B cell (primary cell): ENCODE results near the gene ELMO1. TPM values are rescaled to one million over a fixed set of nuclear protein-coding genes. Genes with fewer than 3 reads are reported as not detected.

Experiments used
- ATAC-seq: fragments of 200-7000 bp; cut with Tn5 transposase; one replicate; pipeline ENCODE4 v1.10.0; 2021; ENCODE audit warnings: low read depth, mild to moderate bottlenecking, moderate number of reproducible peaks, moderate library complexity
- CTCF ChIA-PET: fragments of 350-600 bp; sonication (Branson Sonifier 250); formaldehyde crosslinking; loops from one replicate; lab custom pipeline; 2021; ENCODE audit warnings: antibody characterized with exemption, inconsistent platforms; lab: Charles Lee
- POLR2A ChIA-PET: fragments of 350-600 bp; sonication (Branson Sonifier 250); formaldehyde crosslinking; loops from one replicate; lab custom pipeline; 2021; ENCODE audit warnings: antibody characterized with exemption; lab: Charles Lee
- DNase-seq: peaks from one replicate; pipeline ENCODE4 v3.0.0; 2013
- H2AFZ ChIP-seq: 2 replicates; pipeline ENCODE4 v1.6.1; 2012; ENCODE audit warnings: mild to moderate bottlenecking, low read depth, low read length; ENCODE audit not compliant: insufficient read depth, poor library complexity, severe bottlenecking
- H3K27ac ChIP-seq, 2 donors: 1 replicate in 1 of 2; 2 replicates in 1 of 2; pipeline ENCODE4 v1.5.1; 2012 to 2013; ENCODE audit warnings: low read length in 2 of 2, mild to moderate bottlenecking in 2 of 2, moderate library complexity in 1 of 2
- H3K27me3 ChIP-seq, 4 experiments: fragments of 200-600 bp in 1 of 4; sonication (generic) in 1 of 4; replicated peaks in 1 of 4; 1 replicate in 2 of 4; 2 replicates in 2 of 4; pipeline versions ENCODE4 v1.6.1 to v1.7.0; 2013 to 2016; ENCODE audit warnings: low read length in 3 of 4, mild to moderate bottlenecking in 2 of 4, mixed read lengths in 1 of 4, moderate library complexity in 1 of 4; ENCODE audit not compliant: insufficient read depth in 4 of 4, control insufficient read depth in 3 of 4; ENCODE audit errors: control extremely low read depth in 1 of 4
- H3K36me3 ChIP-seq, 2 experiments: replicated peaks in 1 of 2; 1 replicate in 1 of 2; 2 replicates in 1 of 2; pipeline versions ENCODE4 v1.6.1 to v1.7.1; 2013; ENCODE audit warnings: low read length in 1 of 2; ENCODE audit not compliant: insufficient read depth in 2 of 2, control insufficient read depth in 1 of 2; ENCODE audit errors: control extremely low read depth in 1 of 2, extremely low read depth in 1 of 2
- H3K4me1 ChIP-seq, 2 donors: fragments of 200-600 bp in 1 of 2; sonication (generic) in 1 of 2; 1 replicate in 1 of 2; 2 replicates in 1 of 2; pipeline versions ENCODE4 v1.5.1 to v1.6.1; 2013 to 2017; ENCODE audit warnings: low read length in 2 of 2; ENCODE audit not compliant: control insufficient read depth in 2 of 2, insufficient read depth in 2 of 2
- H3K4me2 ChIP-seq: replicated peaks from 2 replicates; pipeline ENCODE3; 2012; ENCODE audit warnings: mild to moderate bottlenecking, low read depth, low read length; ENCODE audit not compliant: poor library complexity, severe bottlenecking
- H3K4me3 ChIP-seq, 5 experiments: fragments of 200-600 bp in 1 of 5; sonication (generic) in 1 of 5; 1 replicate in 3 of 5; 2 replicates in 2 of 5; pipeline versions ENCODE4 v1.5.1 to v1.7.0; 2011 to 2016; ENCODE audit warnings: low read length in 4 of 5, mild to moderate bottlenecking in 4 of 5, low read depth in 2 of 5, control low read depth in 1 of 5, moderate library complexity in 1 of 5; ENCODE audit not compliant: insufficient read depth in 1 of 5; ENCODE audit errors: control extremely low read depth in 1 of 5, extremely low read depth in 1 of 5
- H3K79me2 ChIP-seq: fragments of 200-600 bp; sonication (generic); one replicate; pipeline ENCODE4 v1.6.0; 2016; ENCODE audit warnings: low read length; ENCODE audit not compliant: control insufficient read depth, insufficient read depth
- H3K9ac ChIP-seq: fragments of 200-600 bp; sonication (generic); 2 replicates; pipeline ENCODE4 v1.6.1; 2017; ENCODE audit warnings: mild to moderate bottlenecking, low read length, moderate library complexity
- H3K9me3 ChIP-seq, 3 donors: one replicate each; pipeline versions ENCODE4 v1.6.1 to v1.7.1; 2013; ENCODE audit warnings: low read length in 2 of 3; ENCODE audit not compliant: control insufficient read depth in 2 of 3, insufficient read depth in 1 of 3; ENCODE audit errors: control extremely low read depth in 1 of 3
- H4K20me1 ChIP-seq: 2 replicates; pipeline ENCODE4 v1.6.0; 2012; ENCODE audit warnings: mild to moderate bottlenecking, low read length; ENCODE audit not compliant: insufficient read depth, control insufficient read depth, poor library complexity, severe bottlenecking
- H3K27ac Mint-ChIP-seq: one replicate; pipeline ENCODE4 v1.8.0; 2021; ENCODE audit warnings: mixed read lengths
- H3K27me3 Mint-ChIP-seq: one replicate; pipeline ENCODE4 v1.8.0; 2021; ENCODE audit warnings: mixed read lengths
- H3K4me1 Mint-ChIP-seq: one replicate; pipeline ENCODE4 v1.8.0; 2021; ENCODE audit warnings: mixed read lengths
- H3K4me3 Mint-ChIP-seq: one replicate; pipeline ENCODE4 v1.8.0; 2021; ENCODE audit warnings: mixed read lengths
- H3K9me3 Mint-ChIP-seq: one replicate; pipeline ENCODE4 v1.8.0; 2022; ENCODE audit warnings: mixed read lengths; ENCODE audit not compliant: insufficient read depth
- CTCF ChIP-seq: fragments of 200-600 bp; IDR thresholded peaks from one replicate; pipeline ENCODE4 v1.8.0; 2022; ENCODE audit warnings: antibody characterized with exemption, mild to moderate bottlenecking
- EZH2 ChIP-seq: IDR thresholded peaks from 2 replicates; pipeline ENCODE4 v1.6.1; 2012; ENCODE audit warnings: borderline replicate concordance, low read depth, mild to moderate bottlenecking, moderate library complexity, low read length; ENCODE audit not compliant: insufficient read depth, poor library complexity, severe bottlenecking
- WGBS: methylation state at CpG from one replicate; pipeline ENCODE4 v1.1.5; 2013; ENCODE audit warnings: missing lambda C conversion rate; ENCODE audit not compliant: insufficient coverage; 5-methylcytosine and 5-hydroxymethylcytosine counted together
- intact Hi-C: fragments of 100-400 bp; cut with micrococcal nuclease; formaldehyde crosslinking; loops from one replicate; pipeline ENCODE4 v1.10.0; 2022
- polyA plus RNA-seq: library from polyadenylated mRNA; depleted of rRNA; stranded (reverse); fragments of >200 nt; gene quantifications from 2 replicates; pipeline ENCODE4 v1.2.3, GENCODE V29; 2012
- total RNA-seq, 2 donors: library from RNA; stranded (reverse); fragments of 120-200 nt in 1 of 2; gene quantifications; 1 replicate in 1 of 2; 2 replicates in 1 of 2; pipeline versions ENCODE4 v1.2.3 to v1.2.4, GENCODE V29; 2013 to 2022

Gene ELMO1
- total and polyA plus RNA-seq, 2 donors (not counting 1 experiment from before 2014, with no cell fraction given) = 44.7 to 177 TPM

DNA sequence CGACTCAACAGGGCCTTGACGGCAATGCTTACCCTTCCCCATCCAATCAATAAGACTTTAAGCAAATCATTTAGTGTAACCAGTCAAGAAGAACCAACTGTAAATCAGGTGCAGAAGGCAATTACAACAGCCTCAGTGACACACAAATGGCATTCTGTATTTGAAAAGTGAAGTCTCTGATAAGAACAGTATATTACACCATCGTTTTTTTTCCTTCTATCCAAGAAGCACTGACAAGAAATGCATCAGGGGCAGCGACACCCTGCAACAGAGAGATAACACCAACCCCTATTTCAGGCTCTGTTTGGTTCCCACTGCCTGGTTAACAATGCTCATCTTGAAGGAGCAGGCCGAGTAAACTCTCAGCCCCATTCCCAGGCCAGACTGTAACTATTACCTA is 520.4 kb downstream of the ELMO1 start:
- intact Hi-C loops = no loop called here
- Histone ChIP-seq H3K4me2 (no peak overlapping the region), H2AFZ (no peak overlapping the region), H3K9ac (no peak overlapping the region), H3K79me2 (no peaks in the 10 kb centered on the region), H4K20me1 (no peaks in the 10 kb centered on the region), H3K27me3 (no peaks in the 10 kb centered on the region), H3K36me3 (peaks cover 5 to 18% of the 10 kb centered on the region in 2 experiments), H3K4me1 (no peaks in the 10 kb centered on the region), H3K9me3 (no peaks in the 10 kb centered on the region), H3K4me3 (no peak overlapping the region), H3K27ac (no peak overlapping the region)
- Mint-ChIP-seq H3K27me3 (no peaks in the 10 kb centered on the region), H3K9me3 (peaks cover 2% of the 10 kb centered on the region), H3K4me3 (no peak overlapping the region), H3K27ac (no peak overlapping the region), H3K4me1 (no peaks in the 10 kb centered on the region)
- WGBS = 100% methylated on average over 4 of the region's 5 CpGs
- ATAC-seq = no peak
- no peak for DNase-seq
- no peak for TF ChIP-seq EZH2
- POLR2A ChIA-PET = no interaction called here
- CTCF ChIA-PET = no interaction called here

GRCh38 chr7:36925691-36926090 is 523.0 kb downstream of the ELMO1 start:
- Histone ChIP-seq H3K4me3 (no peak overlapping the region), H3K27ac (no peak overlapping the region), H3K27me3 (no peaks in the 10 kb centered on the region), H3K4me1 (no peaks in the 10 kb centered on the region), H3K79me2 (no peaks in the 10 kb centered on the region), H3K9ac (no peak overlapping the region), H4K20me1 (no peaks in the 10 kb centered on the region), H3K9me3 (peaks cover 0 to 9% (median 5%) of the 10 kb centered on the region in 3 donors), H3K4me2 (no peak overlapping the region), H3K36me3 (peaks cover 5 to 8% of the 10 kb centered on the region in 2 experiments), H2AFZ (no peak overlapping the region)
- Mint-ChIP-seq H3K27ac (no peak overlapping the region), H3K9me3 (peaks cover 8% of the 10 kb centered on the region), H3K27me3 (no peaks in the 10 kb centered on the region), H3K4me1 (no peaks in the 10 kb centered on the region), H3K4me3 (no peak overlapping the region)
- CTCF ChIA-PET = no interaction called here
- intact Hi-C loops = no loop called here
- POLR2A ChIA-PET = no interaction called here
- no peak for TF ChIP-seq EZH2
- TF ChIP-seq CTCF = no peak
- DNase-seq (no peak), ATAC-seq (no peak)
- 95% methylated on average over 2 of the region's 3 CpGs for WGBS
